ENCODE measurements around the gene TREML2. TPM values are rescaled to one million over a fixed set of nuclear protein-coding genes. Genes with fewer than 3 reads are reported as not detected.

TREML2 gene
- total and polyA plus RNA-seq, 2 of the 8 experiments (the other 6 are each of a cell fraction or from before 2014, with no cell fraction given) = 0.09 to 0.18 TPM

GRCh38 chr6:41200901-41201763 is at the start of gene TREML2 (continued):
- TF ChIP-seq SIX5 (IDR thresholded peaks at IDR 0.05; ENCODE audit: low read depth, low read length) (no peak), BRCA1 (IDR thresholded peaks at IDR 0.05; ENCODE audit: low read depth, low read length) (no peak), PHF8 (conservative IDR thresholded peaks at IDR 0.05; ENCODE audit: low read depth, low read length) (no peak), ZNF274 (IDR thresholded peaks at IDR 0.05; ENCODE audit: borderline replicate concordance, extremely low read depth, low read length) (no peak), POLR2AphosphoS5 (IDR thresholded peaks at IDR 0.05; ENCODE audit: low read depth, low read length) (no peak), KDM5A (IDR thresholded peaks at IDR 0.05; ENCODE audit: low read length) (no peak), EP300 (IDR thresholded peaks at IDR 0.05; ENCODE audit: borderline replicate concordance in 1 of 2, low read depth in 2 of 2, low read length in 2 of 2) (no peak)
